WTC11 (cell line): ENCODE data around the gene EDC3.

Experiments used
- AFF4 ChIP-seq: sonication (generic); formaldehyde crosslinking; IDR thresholded peaks from 2 replicates; pipeline ENCODE4 v1.8.1; 2023; ENCODE audit warnings: mild to moderate bottlenecking, missing genetic modification reagents, borderline replicate concordance
- CTCF ChIP-seq: fragments of 200-600 bp; IDR thresholded peaks from 2 replicates; pipeline ENCODE4 v1.8.0; 2022; ENCODE audit warnings: antibody characterized with exemption
- HMGXB4 ChIP-seq: sonication (generic); formaldehyde crosslinking; IDR thresholded peaks from 2 replicates; pipeline ENCODE4 v1.8.1; 2023; ENCODE audit warnings: mild to moderate bottlenecking, moderate library complexity, missing genetic modification reagents
- JUN ChIP-seq: sonication (generic); formaldehyde crosslinking; IDR thresholded peaks from 2 replicates; pipeline ENCODE4 v1.8.0; 2023; ENCODE audit warnings: mild to moderate bottlenecking, missing genetic modification reagents
- MYBL2 ChIP-seq: sonication (generic); formaldehyde crosslinking; IDR thresholded peaks from 2 replicates; pipeline ENCODE4 v1.8.1; 2023; ENCODE audit warnings: mild to moderate bottlenecking, moderate library complexity, missing genetic modification reagents
- NFYB ChIP-seq: sonication (generic); formaldehyde crosslinking; conservative IDR thresholded peaks from 2 replicates; pipeline ENCODE4 v1.8.0; 2022; ENCODE audit warnings: low read depth, missing genetic modification reagents
- PRDM15 ChIP-seq: sonication (generic); formaldehyde crosslinking; IDR thresholded peaks from 2 replicates; pipeline ENCODE4 v1.8.0; 2022; ENCODE audit warnings: missing genetic modification reagents
- SMAD3 ChIP-seq: sonication (generic); formaldehyde crosslinking; IDR thresholded peaks from 2 replicates; pipeline ENCODE4 v1.8.0; 2022; ENCODE audit warnings: missing genetic modification reagents, mild to moderate bottlenecking, borderline replicate concordance
- TCF7 ChIP-seq: sonication (generic); formaldehyde crosslinking; IDR thresholded peaks from 2 replicates; pipeline ENCODE4 v1.8.0; 2022; ENCODE audit warnings: mild to moderate bottlenecking, low read depth, missing genetic modification reagents, moderate library complexity
- TEAD4 ChIP-seq: sonication (generic); formaldehyde crosslinking; IDR thresholded peaks from 2 replicates; pipeline ENCODE4 v1.8.0; 2022; ENCODE audit warnings: mild to moderate bottlenecking, missing genetic modification reagents
- USF1 ChIP-seq: sonication (generic); formaldehyde crosslinking; IDR thresholded peaks from 2 replicates; pipeline ENCODE4 v1.8.0; 2022; ENCODE audit warnings: mild to moderate bottlenecking, missing genetic modification reagents
- ZBTB43 ChIP-seq: sonication (generic); formaldehyde crosslinking; IDR thresholded peaks from 2 replicates; pipeline ENCODE4 v1.8.1; 2023; ENCODE audit warnings: mild to moderate bottlenecking, missing genetic modification reagents
- ZNF423 ChIP-seq: fragments of 250-450 bp; sonication (Bioruptor Pico); IDR thresholded peaks from 2 replicates; pipeline ENCODE4 v2.1.2; 2022; ENCODE audit warnings: mild to moderate bottlenecking, moderate library complexity
- ZNF532 ChIP-seq: fragments of 250-450 bp; sonication (Bioruptor Pico); IDR thresholded peaks from 2 replicates; pipeline ENCODE4 v1.9.0; 2021; ENCODE audit warnings: mild to moderate bottlenecking, borderline replicate concordance

- no peak for TF ChIP-seq USF1
- TF ChIP-seq AFF4 (CRISPR knock-in tag), result no peak
- no peak for TF ChIP-seq CTCF
- no peak for TF ChIP-seq MYBL2 (CRISPR knock-in tag)
- TF ChIP-seq TCF7 (CRISPR knock-in tag), result no peak
- no peak for TF ChIP-seq PRDM15 (CRISPR knock-in tag)
- TF ChIP-seq HMGXB4, result no peak
- no peak for TF ChIP-seq TEAD4 (CRISPR knock-in tag)
- no peak for TF ChIP-seq ZBTB43 (CRISPR knock-in tag)
- no peak for TF ChIP-seq ZNF532 (CRISPR knock-in tag)
- TF ChIP-seq SMAD3, result no peak
- TF ChIP-seq NFYB (CRISPR knock-in tag), result no peak
- no peak for TF ChIP-seq ZNF423 (CRISPR knock-in tag)
- no peak for TF ChIP-seq JUN (CRISPR knock-in tag)
Observed at GRCh38 chr15:74709011-74709410, 13.2 kb upstream of the EDC3 start.
